HG03066 (cell line): ENCODE results near the gene CELA2A.
"Not testable (repeated sequence)": the region's sequence is repeated elsewhere in the genome, so short reads cannot be mapped to it uniquely, and the experiment has no call there.

Experiments
- ATAC-seq: cut with Tn5 transposase; IDR thresholded peaks from one replicate; pipeline ENCODE4 v1.9.1; 2021; ENCODE audit warnings: low read depth; ENCODE audit not compliant: unreplicated experiment

Gene CELA2A

DNA sequence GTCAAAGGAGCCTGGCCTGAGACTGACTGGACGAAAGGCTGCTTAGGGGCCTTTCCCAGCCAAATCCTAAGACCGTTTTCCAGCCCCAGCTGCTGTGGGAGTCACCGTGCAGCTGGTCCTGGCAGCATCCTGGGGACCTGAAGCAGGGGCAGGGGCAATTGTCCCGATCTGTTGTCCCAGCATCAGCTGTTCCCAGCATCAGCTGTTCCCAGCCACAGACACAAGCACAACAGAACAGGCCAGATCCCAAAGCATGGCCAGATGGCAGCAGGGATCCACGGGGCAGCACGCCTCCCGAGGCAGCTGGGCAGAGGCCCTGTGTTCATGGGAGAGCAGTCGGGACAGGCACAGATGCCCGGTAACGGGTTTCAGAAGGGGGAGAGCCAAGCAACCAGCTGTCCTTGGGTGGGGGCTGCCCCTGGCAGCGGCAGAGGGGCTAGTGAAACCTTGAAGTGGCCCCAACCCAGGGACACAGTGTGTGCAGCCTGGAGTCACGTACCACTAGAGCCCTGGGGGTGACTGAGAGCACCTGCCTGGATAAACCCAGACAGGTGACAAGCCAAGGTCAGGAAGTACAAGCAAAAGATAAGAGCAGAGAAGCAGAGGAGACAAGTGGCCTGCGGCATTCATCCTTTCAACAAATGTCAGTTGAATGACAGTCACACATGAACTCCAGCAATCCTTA is 32.7 kb downstream of the CELA2A start:
- ATAC-seq: no peak

DNA sequence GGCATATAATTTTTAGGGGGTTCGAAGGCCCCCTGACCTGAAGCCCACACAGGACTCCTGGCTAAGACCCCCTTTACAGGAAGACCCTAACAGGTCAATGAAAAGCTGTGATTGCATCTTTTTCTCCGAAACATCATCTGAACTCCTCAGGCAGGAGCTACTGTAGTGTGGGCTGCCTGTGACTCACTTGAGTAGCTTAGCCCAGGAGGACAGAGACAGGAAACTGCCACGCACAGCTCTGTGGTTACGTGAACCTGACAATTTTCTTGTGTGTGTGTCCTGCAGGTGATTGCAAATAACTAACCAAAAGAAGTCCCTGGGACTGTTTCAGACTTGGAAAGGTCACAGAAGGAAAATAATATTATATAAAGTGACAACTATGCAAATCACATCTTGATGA is 34.5 kb downstream of the CELA2A start:
- ATAC-seq: not testable (repeated sequence)

DNA sequence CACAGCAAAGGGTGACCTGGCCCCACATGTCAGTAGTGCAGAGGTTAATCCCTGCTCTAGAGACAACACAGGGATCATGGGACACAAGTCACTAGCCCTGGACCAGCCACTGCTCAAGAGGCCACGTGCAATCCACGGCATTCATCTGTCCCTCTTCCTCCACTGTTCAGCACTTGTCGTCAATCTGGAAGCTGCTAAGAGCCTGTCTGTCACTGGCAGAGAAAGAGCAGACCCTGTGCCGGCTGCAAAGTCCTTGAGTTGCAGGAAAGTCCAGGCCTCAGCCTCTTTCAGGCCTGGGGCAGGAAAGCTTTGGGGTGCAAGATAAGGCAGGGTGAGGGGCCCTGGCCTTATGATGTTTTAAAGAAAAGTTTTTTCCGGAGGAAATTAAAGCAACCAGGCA is 36.1 kb downstream of the CELA2A start:
- no peak for ATAC-seq

DNA sequence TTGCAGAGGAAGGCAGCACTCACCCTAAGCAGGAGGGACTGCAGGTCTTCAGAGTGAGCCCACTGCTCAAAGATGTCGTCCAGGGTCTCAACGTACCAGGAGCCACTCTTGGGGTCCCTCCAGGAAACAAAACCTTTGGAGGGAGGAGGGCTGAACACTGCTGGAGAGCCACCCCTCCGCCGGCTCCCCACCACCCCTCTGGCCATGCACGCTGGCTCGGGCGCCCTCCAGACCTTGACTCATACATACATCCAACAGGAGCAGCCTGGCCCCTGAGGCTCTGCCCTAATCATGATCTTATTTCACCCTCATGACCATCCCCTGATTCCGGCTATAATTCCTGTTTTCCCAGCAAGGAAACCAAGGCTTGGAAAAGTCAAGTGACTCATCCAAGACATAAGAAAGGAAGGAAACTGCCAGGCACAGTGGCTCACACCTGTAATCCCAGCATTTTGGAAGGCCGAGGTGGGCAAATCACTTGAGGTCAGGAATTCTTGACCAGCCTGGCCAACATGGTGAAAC is 37.4 kb downstream of the CELA2A start:
- ATAC-seq: no peak

DNA sequence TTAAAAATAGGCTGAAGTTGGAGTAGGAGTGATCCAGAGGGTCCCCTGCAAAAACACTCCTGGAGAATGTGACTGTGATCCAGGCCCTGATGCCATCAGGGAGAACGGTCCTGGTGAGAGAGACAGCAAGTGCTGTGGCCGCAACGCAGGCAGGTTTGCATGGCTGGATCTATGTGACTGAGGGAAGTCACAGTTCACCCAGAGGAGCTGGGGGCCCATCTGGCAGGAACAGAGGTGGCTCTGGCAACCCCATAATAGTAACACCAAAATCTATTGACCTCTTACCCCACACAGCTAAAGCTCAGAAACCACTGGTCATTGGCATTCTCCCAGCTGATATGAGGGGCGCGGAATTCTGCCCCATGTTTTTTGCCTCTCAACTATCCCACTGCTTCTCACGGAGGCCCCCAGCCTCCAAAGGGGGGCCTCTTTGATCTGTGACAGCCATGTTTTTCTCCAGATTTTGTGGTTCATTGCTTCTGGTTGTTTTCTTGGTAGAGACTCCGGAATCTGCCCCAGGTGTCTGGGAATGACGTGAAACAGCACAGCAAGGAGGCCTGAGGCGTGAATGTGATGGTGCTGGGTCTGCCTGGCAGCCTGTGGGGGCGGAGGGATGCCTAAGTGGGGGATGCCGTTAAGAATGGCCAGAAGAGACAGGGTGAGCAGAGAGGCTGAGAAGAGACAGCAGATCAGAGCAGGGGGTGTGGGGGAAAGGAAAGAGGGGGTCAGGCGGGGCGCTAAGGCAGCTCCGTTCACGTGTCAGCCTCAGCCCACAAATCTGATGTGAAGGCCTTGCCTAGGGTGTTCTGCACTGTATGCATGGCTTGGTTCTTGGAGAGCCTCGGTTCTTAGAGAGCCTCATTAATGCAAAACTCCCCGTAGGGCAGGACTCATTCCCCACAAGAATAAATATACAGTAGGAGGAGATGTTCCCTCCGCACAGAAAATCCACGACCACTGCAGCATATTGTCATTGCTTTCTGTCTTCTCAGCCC is 43.9 kb downstream of the CELA2A start:
- no peak for ATAC-seq

DNA sequence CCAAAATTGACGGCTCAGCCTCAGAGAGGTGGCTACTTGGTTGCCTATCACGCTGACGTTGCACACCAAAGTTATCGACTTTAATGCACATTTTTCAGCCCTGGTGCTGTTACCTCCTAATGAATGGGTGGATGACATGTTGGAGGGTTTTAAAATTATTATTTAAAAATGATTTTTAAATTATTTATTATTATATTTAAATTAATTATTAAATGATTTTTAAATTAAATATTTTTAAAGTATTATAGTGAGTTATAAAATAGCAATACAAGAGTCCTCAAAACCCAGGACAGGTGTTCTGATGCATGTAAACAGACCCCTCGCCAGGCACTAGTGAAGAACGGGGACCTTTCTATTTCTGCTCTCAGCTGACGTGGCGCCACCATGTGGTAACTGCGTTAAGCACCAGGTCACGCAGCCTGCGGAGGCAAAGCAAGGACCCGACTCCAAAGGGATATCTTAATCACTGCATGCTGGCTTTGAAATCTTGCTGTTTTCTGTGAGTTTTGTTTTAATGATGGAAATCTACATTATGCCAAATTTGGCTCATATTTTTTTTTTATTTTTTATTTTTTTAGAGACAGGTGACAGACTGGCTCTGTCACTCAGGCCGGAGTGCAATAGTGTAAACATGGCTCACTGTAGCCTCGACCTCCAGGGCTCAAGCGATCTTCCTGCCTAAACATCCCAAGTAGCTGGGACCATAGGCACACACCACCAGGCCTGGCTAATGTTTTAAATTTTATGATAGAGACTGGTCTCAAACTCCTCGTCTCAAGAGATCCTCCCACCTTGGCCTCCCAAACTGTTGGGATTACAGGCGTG is 44.9 kb downstream of the CELA2A start:
- no peak for ATAC-seq

DNA sequence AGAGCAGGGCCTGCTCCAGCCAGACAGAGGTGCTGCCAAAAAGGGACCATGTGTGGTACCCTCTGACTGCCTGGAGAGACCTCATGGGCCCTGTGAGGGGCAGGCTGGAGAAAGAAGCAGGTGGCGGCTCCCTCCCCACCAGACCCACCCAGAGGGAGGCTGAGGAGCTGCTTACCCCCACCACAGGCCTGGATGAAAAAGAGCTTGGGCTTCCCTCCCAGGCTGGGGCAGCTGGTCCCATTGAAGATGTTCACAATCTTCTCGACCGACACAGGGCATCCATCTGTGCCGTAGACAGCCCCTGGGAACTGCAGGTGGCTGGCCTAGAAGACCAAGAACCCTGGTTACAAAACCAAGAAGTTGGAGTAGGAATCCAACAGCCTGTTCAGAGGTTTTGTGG is 47.9 kb downstream of the CELA2A start:
- ATAC-seq: no peak

DNA sequence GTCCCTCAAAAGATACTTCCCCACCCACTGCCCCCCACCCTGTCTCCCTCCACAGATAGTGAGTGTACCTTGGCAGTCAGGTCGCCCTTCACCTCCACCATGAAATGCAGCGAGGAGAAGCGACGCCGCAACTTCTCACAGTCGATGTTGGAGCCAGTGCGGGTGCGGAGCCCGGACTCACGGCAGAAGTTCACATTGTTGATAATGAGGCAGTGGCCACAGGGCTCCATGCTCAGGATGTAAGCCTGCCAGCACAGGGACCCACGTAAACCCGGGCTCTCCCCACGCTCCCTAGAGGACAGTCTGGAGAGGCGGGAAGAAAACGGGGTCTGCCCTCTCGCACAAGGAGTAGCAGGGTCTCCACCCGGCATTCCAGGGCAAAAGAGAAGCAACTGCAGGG is 50.3 kb downstream of the CELA2A start:
- no peak for ATAC-seq

DNA sequence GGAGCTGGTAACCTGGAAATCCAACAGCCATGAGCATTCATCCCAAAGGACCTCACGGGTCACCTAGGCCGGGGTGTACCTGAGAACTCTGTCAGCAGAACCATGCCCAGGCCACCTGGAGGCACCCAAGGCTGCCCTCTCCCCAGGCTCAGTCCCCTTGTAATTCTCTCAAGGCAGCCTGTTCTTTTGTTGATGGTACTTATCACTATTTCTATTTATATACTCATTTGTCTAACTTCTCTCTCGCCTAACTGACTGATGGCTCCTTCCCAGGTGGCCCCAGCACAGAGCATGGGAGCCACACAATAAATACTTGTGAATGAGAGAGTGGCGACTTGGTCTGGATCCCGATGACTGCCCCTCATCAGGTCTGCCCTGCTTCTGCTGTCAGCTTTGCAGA is 50.7 kb downstream of the CELA2A start:
- no peak for ATAC-seq

DNA sequence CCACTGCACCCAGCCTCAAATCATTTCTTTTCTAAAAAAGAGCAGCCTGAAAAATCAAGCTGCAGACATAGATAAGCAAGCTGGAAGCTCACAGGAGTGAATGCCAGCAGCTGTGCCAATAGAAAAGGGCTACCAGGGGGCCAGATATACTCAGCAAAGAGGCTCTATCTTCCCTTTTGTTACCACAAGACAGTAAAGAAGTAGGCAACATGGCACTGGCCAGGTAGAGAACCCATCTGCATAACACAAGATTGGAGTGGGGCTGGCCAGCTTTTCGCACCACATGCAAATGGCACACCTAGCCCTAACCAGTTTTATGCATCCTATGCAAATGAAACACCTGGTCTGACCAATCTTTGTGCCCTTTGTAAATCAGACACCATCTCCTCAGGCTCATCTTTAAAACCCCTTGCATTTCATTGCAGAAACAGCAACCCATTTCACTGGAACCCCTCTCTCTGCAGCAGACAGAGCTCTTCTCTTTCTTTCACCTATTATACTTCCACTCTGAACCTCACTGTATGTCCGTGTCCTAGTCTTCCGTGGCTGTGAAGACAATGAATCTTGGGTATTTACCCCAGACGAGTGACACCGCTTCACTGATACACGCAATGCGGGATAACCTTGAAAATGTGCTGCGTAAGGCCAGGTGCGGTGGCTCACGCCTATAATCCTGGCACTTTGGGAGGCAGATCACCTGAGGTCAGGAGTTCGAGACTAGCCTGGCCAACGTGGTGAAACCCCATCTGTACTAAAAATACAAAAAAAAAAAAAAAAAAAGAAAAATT is 52.4 kb downstream of the CELA2A start:
- ATAC-seq: no peak

DNA sequence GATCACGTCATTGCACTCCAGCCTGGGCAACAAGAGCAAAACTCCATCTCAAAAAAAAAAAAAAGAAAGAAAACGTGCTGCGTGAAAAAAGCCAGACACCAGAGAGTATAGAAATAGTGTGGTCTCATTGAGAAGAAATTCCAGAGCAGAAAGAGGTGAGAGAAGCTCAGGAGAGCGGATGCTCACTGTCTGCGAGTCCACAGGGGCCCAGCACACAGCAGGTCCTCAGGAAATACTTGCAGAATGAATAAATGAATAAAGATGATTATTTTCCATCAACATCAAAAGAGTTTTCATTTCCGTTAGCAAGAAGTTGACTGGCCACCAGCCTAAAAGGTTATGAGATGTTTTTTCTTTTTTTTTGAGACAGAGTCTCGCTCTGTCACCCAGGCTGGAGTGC is 53.1 kb downstream of the CELA2A start:
- ATAC-seq: no peak

DNA sequence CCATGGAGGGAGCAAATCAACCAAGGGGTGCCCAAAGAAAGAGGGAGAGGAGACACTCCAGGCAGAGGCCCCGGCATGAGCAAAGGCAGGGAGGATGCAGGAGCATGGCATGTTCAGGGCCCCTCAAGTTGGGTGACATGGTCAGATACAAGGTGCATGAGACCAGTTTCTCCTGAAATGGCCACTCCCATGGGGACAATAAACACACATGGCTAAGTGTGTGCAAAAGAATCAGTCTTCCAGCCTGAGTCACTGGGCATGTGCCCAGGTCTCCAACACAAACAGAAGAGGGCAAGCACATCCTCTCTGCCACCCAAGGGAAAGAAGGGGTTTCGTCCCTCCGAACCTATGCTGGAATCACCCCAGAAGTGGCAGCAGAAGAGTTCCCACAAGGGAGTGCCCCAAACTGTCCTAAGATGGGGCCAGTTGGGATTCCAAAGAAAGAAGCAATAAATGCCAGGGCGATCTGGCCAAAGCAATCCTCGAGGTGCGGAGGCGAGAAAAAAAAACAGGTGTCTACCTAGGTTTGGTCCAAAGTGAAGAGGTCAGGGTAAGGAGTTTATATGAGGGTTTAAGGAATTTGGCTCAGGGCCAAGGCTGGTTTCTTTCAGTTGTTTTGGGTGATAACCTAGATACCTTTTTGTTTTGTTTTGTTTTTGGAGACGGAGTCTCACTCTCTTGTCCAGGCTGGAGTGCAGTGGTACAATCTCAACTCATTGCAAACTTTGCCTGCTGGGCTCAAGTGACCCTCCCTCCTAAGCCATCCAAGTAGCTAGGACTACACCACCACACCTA is 54.3 kb downstream of the CELA2A start:
- ATAC-seq: no peak

DNA sequence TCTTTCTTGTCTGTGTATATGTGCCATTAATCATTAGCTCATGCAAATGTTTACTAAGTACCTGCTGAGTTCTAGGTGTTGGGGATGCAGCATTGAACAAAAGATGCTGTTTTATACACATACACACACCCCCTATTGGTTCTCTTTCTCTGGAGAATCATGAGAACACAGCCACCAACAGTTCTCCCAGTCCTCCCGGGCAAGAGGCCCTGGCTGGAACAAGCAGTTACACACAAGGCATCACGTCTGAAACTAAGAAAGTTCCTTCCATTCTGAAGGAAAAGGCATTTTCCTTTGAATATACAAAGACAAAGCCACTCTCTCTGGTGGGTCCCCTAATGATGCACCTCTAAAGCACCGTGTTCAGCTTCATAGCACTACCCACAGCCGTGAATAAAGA is 56.7 kb downstream of the CELA2A start:
- no peak for ATAC-seq

DNA sequence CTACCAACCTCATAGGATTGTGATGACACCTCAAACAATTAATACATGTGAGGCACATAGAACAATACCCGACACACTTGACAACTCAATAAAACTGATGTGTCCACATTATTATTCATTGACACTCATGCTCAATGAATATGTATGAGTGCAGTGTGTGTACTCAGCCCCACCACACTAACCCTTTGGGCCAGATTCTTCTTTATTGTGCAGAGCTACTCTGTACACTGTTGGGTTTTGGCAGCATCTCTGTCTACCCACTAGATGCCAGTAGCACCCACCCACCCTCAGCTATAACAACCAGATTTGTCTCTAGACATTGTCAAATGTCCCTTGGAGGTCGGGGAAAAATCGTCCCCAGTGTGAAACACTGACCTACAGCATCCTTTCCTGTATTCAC is 57.4 kb downstream of the CELA2A start:
- ATAC-seq: no peak

DNA sequence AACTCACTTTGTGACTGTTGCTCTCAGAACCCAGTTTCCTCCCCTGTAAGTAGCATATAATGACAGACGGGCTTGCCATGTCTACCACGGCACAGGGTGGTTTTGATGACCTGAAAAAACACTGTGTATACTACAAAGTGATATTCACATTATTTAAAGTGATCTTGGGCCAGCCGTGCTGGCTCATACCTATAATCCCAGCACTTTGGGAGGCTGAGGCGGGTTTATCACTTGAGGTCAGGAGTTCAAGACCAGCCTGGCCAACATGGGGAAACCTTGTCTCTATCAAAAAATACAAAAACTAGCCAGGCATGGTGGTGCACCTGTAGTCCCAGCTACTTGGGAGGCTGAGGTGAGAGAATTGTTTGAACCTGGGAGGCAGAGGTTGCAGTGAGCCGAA is 58.0 kb downstream of the CELA2A start:
- ATAC-seq: not testable (repeated sequence)

DNA sequence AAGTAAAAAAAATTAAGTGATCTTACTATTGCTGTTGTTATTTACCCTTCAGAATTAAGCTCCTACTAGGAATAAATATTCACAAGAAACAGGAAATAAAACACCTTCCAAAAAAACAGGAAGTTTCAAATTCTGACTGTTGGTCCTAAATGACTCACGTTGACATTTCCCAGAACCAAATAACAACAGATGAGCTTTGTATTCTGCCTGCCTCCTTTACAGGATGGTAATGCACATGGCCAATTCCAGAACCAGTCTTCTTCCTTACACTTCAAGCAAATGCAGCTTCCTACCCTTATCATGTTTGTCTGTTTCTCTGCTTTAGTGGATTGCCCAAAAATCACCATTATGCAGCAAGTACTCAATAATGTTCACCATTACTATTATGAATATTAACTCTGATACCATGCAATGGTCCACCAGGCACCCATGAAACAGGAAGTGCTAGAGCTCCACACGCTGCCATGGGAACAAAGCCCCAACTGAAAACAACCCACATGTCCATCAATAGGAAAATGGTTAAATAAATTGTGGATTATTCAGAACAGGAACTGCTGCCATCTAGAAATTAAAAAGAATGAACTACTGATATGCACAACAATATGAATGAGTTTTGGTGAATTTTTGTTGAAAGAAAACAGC is 58.6 kb downstream of the CELA2A start:
- ATAC-seq: no peak

DNA sequence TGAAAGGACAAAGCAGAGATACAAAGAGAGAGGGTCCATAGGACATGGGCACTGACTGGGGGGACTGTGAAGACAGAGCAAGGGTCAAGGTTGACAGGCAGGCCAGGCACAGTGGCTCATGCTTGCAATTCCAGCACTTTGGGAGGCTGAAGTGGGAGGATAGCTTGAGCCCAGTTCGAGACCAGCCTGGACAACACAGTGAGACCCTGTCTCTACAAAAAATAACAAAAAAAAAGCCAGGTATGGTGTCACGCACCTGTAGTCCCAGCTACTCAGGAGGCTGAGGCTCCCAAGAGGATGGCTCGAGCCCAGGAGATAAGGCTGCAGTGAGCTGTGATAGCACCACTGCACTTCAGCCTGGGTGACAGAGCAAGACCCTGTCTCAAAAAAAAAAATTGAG is 63.1 kb downstream of the CELA2A start:
- ATAC-seq: no peak

DNA sequence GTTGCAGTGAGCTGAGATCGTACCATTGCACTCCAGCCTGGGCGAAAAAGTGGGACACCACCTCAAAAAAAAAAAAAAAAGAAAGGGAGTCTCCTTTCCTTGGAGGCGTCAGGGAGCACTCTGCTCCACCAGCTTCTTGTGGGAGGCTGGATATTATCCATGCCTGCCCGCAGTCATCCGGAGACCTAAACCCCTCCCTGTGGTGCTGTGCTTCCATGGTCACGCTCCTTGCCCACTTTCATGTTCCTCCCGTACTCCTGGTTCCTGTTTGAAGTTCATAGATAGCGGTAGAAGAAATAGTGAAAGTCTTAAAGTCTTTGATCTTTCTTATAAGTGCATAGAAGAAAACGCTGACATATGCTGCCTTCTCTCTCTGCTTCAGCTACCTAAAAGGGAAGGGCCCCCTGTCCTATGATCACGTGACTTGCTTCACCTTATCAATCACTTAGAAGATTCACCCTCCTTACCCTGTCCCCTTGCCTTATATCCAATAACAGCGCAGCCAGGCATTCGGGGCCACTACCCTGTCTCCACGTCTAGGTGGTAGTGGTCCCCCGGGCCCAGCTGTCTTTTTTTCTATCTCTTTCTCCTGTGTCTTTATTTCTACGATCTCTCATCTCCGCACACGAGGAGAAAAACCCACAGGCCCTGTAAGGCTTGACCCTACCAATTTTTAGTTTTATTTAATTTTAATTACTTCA is 64.8 kb downstream of the CELA2A start:
- not testable (repeated sequence) for ATAC-seq
